ENCODE data around the gene ANKRD33B. TPM values are rescaled to one million over a fixed set of nuclear protein-coding genes. Genes with fewer than 3 reads are reported as not detected.

ANKRD33B gene
- total and polyA plus RNA-seq, 9 of the 15 experiments (the other 6 are each of a cell fraction or from before 2014, with no cell fraction given) = 0.10 to 1.7 (median 0.40) TPM

GRCh38 chr5:10602031-10602806, 38.3 kb downstream of the ANKRD33B start (continued):
- TF ChIP-seq REST (IDR thresholded peaks at IDR 0.05; ENCODE audit: borderline replicate concordance) (peak; percentile 42), REST (CRISPR knock-in tag; IDR thresholded peaks at IDR 0.05; ENCODE audit: low read depth) (no peak), ZNF274 (IDR thresholded peaks at IDR 0.05; ENCODE audit: borderline replicate concordance, low read depth, low read length) (no peak), TOE1 (IDR thresholded peaks at IDR 0.05; ENCODE audit: borderline replicate concordance) (no peak), TOE1 (CRISPR knock-in tag; IDR thresholded peaks at IDR 0.05; ENCODE audit: borderline replicate concordance, low read depth) (no peak), WHSC1 (IDR thresholded peaks at IDR 0.05; ENCODE audit: low read length) (no peak), GATAD2A (IDR thresholded peaks at IDR 0.05) (peak; percentile 59; the same call in 1 of the 2 replicates), FOXA1 (IDR thresholded peaks at IDR 0.05; ENCODE audit: borderline replicate concordance) (no peak), HBP1 (CRISPR knock-in tag; IDR thresholded peaks at IDR 0.05) (no peak), ETS2 (tag; IDR thresholded peaks at IDR 0.05; ENCODE audit: borderline replicate concordance, poor library complexity, severe bottlenecking) (no peak), JUN (IDR thresholded peaks at IDR 0.05; ENCODE audit: borderline replicate concordance, low read depth, low read length) (peak; percentile 26; the same call in 1 of the 2 replicates), JUN (CRISPR knock-in tag; IDR thresholded peaks at IDR 0.05; ENCODE audit: borderline replicate concordance) (no peak), POLR3G (IDR thresholded peaks at IDR 0.05; ENCODE audit: extremely low read depth, insufficient read length, insufficient replicate concordance) (no peak), TSHZ1 (CRISPR knock-in tag; IDR thresholded peaks at IDR 0.05) (no peak), U2AF1 (optimal IDR thresholded peaks at IDR 0.05; ENCODE audit: low read depth, low read length) (no peak)

Data from K562 (cell line).